Measurements from ENCODE around the gene KRTAP10-1.

The KRTAP10-1 gene

DNA sequence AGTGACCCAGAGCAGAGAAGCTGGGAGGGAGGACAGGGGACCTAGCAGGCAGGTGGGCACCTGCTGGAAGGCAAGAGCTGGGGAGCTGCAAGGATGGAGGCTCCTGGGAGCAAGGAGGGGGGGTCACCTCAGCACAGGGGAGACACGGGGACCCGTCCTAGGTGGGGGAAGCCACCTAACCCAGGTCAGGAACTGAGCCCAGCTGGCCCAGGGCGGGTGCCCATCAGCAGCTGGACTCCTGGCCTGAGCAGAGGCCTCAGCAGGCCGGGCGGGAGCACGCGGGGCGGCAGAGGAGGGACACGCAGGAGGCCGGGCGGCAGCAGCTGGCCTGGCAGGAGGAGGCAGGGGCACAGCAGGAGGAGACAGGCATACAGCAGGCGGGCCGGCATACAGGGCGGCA lies 949 bp downstream of the KRTAP10-1 start:
- H3K27ac ChIP-seq = no peak overlapping the region
- TF ChIP-seq ZFX (IDR thresholded peaks at IDR 0.05) (no peak), CTCF (conservative IDR thresholded peaks at IDR 0.05) (no peak)

GRCh38 chr21:44537930-44538911 lies 1.8 kb downstream of the KRTAP10-1 start:
- H3K27ac ChIP-seq = no peak overlapping the region
- TF ChIP-seq ZFX (IDR thresholded peaks at IDR 0.05) (no peak), CTCF (conservative IDR thresholded peaks at IDR 0.05) (no peak)

- TF ChIP-seq ZFX (IDR thresholded peaks at IDR 0.05) (no peak), CTCF (conservative IDR thresholded peaks at IDR 0.05) (no peak)
- no peak overlapping the region for H3K27ac ChIP-seq
These were observed 4.0 kb downstream of the KRTAP10-1 start for GRCh38 chr21:44535963-44536362.

DNA sequence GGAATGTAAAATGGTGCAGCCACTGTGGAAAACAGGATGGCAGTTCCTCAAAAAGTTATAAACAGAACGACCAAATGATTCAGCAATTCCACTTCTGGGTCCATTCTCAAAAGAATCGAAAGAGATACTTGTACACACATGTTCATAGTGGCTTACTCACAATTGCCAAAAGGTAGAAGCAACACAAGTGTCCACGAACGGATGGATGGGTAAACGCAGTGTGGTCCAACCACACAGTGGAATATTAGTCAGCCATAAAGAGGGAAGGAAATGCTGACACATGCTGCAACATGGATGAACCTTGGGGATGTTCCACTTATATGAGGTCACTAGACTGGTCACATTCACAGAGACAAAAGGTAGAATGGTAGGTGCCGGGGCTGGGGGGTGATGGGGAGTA lies 5.3 kb downstream of the KRTAP10-1 start:
- no peak for TF ChIP-seq CTCF (conservative IDR thresholded peaks at IDR 0.05)
- no peak for TF ChIP-seq ZFX (IDR thresholded peaks at IDR 0.05)
- no peak overlapping the region for H3K27ac ChIP-seq

DNA sequence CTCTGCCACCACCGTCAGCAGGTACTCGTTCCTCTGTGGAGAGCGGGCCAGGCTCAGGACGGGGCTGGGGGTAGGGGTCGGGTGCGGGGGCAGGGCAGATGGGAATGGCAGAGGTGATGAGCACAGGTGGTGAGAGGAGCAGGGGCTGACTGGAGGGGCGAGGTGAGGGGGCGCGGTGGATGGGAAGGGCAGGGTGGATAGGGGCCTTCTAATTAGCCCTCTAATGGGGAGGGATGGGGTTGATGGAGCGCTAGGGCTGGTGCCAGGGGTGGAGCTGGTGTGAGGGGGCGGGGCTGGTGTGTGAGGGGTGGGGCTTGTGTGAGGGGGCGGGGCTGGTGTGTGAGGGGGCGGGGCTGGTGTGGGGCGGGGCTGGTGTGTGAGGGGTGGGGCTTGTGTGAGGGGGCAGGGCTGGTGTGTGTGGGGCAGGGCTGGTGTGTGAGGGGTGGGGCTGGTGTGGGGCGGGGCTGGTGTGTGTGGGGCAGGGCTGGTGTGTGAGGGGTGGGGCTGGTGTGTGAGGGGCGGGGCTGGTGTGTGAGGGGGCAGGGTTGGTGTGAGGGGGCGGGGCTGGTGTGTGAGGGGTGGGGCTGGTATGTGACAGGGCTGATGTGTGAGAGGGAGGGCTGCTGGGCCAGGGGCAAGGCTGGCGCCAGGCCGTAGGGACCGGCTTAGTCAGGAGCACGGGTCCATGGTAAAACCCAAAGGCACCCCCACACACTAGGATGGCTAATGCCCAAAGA lies 5.9 kb downstream of the KRTAP10-1 start:
- H3K27ac ChIP-seq = no peak overlapping the region
- TF ChIP-seq CTCF (conservative IDR thresholded peaks at IDR 0.05) = no peak
- no peak for TF ChIP-seq ZFX (IDR thresholded peaks at IDR 0.05)

DNA sequence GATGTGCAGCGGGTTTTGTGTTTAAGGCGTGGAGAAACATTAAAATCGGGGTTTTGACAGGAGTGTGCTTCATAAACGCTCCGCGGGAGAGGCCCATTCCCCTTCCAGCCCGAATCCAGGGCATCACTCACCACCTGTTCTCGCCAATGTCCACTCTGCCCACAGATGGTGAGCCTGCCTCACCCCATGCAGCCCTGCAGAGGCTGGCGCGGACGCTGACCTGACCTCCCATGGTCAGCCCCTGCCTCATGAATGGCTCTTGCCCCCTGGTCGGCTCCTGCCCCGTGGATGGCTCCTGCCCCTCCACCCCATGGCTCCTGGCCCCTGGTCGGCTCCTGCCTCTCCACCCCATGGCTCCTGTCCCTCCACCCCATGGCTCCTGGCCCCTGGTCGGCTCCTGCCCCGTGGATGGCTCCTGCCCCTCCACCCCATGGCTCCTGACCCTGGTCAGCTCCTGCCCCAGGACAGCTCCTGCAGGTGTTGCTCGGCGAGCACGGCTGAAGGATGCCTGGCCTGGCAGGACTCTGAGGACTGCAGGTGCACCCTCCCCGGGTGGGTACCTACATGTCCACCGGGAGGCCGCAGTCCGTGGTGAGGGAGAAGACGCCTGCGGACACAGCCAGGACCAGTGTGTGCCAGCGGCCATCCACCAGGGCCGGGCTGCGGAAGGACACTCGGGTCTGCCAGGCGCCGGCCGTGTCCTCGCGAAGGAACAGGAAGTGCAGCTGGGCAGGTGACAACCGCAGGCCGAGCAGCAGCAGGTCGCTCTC lies 6.7 kb downstream of the KRTAP10-1 start:
- no peak overlapping the region for H3K27ac ChIP-seq
- no peak for TF ChIP-seq ZFX (IDR thresholded peaks at IDR 0.05)
- TF ChIP-seq CTCF (conservative IDR thresholded peaks at IDR 0.05) = no peak
